ENCODE measurements around the gene PPIE.

PPIE gene

GRCh38 chr1:39720094-39720999 lies 18.3 kb upstream of the PPIE start:
- DNase-seq (ENCODE audit: low read depth in 2 of 2): peak; percentile 22 to 39

GRCh38 chr1:39721664-39722063 lies 17.0 kb upstream of the PPIE start:
- no peak for DNase-seq (ENCODE audit: low read depth in 2 of 2)

GRCh38 chr1:39722495-39722894 lies 16.2 kb upstream of the PPIE start:
- DNase-seq (ENCODE audit: low read depth in 2 of 2): no peak

- no peak for DNase-seq (ENCODE audit: low read depth in 2 of 2)
Measured at GRCh38 chr1:39726600-39726999, 12.1 kb upstream of the PPIE start.

- DNase-seq (ENCODE audit: low read depth in 2 of 2): no peak
Measured at GRCh38 chr1:39727221-39727931, 11.3 kb upstream of the PPIE start.

GRCh38 chr1:39727932-39728317 lies 10.8 kb upstream of the PPIE start:
- DNase-seq (ENCODE audit: low read depth in 2 of 2): no peak

- no peak for DNase-seq (ENCODE audit: low read depth in 2 of 2)
Measured at GRCh38 chr1:39729030-39729429, 9.7 kb upstream of the PPIE start.

- no peak for DNase-seq (ENCODE audit: low read depth in 2 of 2)
Measured at GRCh38 chr1:39729842-39730241, 8.8 kb upstream of the PPIE start.

GRCh38 chr1:39732730-39733129 lies 6.0 kb upstream of the PPIE start:
- no peak for DNase-seq (ENCODE audit: low read depth in 2 of 2)

- no peak for DNase-seq (ENCODE audit: low read depth in 2 of 2)
Measured at GRCh38 chr1:39733161-39733560, 5.5 kb upstream of the PPIE start.

- no peak for DNase-seq (ENCODE audit: low read depth in 2 of 2)
Measured at GRCh38 chr1:39735731-39736130, 3.0 kb upstream of the PPIE start.

GRCh38 chr1:39737546-39738169 lies 1.0 kb upstream of the PPIE start:
- peak; percentile 21 to 28 for DNase-seq (ENCODE audit: low read depth in 2 of 2)

- DNase-seq (ENCODE audit: low read depth in 2 of 2): no peak
Measured at GRCh38 chr1:39745016-39745670, 6.5 kb downstream of the PPIE start.

GRCh38 chr1:39751595-39751994 lies 12.9 kb downstream of the PPIE start:
- DNase-seq (ENCODE audit: low read depth in 2 of 2): no peak

- no peak for DNase-seq (ENCODE audit: low read depth in 2 of 2)
Measured at GRCh38 chr1:39752703-39753102, 14.0 kb downstream of the PPIE start.

- no peak for DNase-seq (ENCODE audit: low read depth in 2 of 2)
Measured at GRCh38 chr1:39753132-39754025, 14.7 kb downstream of the PPIE start.

- DNase-seq (ENCODE audit: low read depth in 2 of 2): no peak
Measured at GRCh38 chr1:39754026-39754570, 15.4 kb downstream of the PPIE start.

GRCh38 chr1:39754906-39755504 lies 16.3 kb downstream of the PPIE start:
- DNase-seq (ENCODE audit: low read depth in 2 of 2): no peak

- DNase-seq (ENCODE audit: low read depth in 2 of 2): no peak
Measured at GRCh38 chr1:39755965-39756659, 17.4 kb downstream of the PPIE start.

GRCh38 chr1:39757501-39757900 lies 18.8 kb downstream of the PPIE start:
- no peak for DNase-seq (ENCODE audit: low read depth in 2 of 2)
